Ishikawa (cell line): ENCODE measurements around the gene AGO3.

Source experiments
- CEBPB ChIP-seq: IDR thresholded peaks from 2 replicates; pipeline ENCODE4 v1.6.1; 2012
- CREB1 ChIP-seq: IDR thresholded peaks from 2 replicates; pipeline ENCODE4 v1.6.1; 2012; ENCODE audit warnings: low read depth
- EGR1 ChIP-seq: IDR thresholded peaks from 2 replicates; pipeline ENCODE4 v1.6.1; 2012
- EP300 ChIP-seq: IDR thresholded peaks from 2 replicates; pipeline ENCODE4 v1.6.1; 2012; ENCODE audit warnings: borderline replicate concordance
- MAX ChIP-seq: IDR thresholded peaks from 2 replicates; pipeline ENCODE4 v1.6.1; 2012
- RAD21 ChIP-seq: IDR thresholded peaks from 2 replicates; pipeline ENCODE4 v1.6.1; 2012; ENCODE audit warnings: low read depth
- REST ChIP-seq: IDR thresholded peaks from 2 replicates; pipeline ENCODE4 v1.6.1; 2012; ENCODE audit warnings: low read depth, mild to moderate bottlenecking
- TAF1 ChIP-seq: IDR thresholded peaks from 2 replicates; pipeline ENCODE4 v1.6.1; 2012; ENCODE audit warnings: low read depth, mild to moderate bottlenecking
- TCF12 ChIP-seq: IDR thresholded peaks from 2 replicates; pipeline ENCODE4 v1.6.1; 2012; ENCODE audit warnings: low read depth
- TEAD4 ChIP-seq: IDR thresholded peaks from 2 replicates; pipeline ENCODE4 v1.6.1; 2012
- USF1 ChIP-seq: IDR thresholded peaks from 2 replicates; pipeline ENCODE4 v1.6.1; 2012
- YY1 ChIP-seq: IDR thresholded peaks from 2 replicates; pipeline ENCODE4 v1.6.1; 2012; ENCODE audit warnings: low read depth
- ZBTB7A ChIP-seq: IDR thresholded peaks from 2 replicates; pipeline ENCODE4 v1.6.1; 2012; ENCODE audit warnings: low read depth

GRCh38 chr1:35901235-35901634, 29.7 kb upstream of the AGO3 start:
- TF ChIP-seq CREB1 (no peak), USF1 (no peak), EGR1 (no peak), ZBTB7A (no peak), RAD21 (no peak), REST (no peak), MAX (no peak), EP300 (no peak), TEAD4 (no peak), TCF12 (no peak), YY1 (no peak), TAF1 (no peak), CEBPB (no peak)
